GM23338 (cell line): ENCODE measurements around the gene TTC13. TPM values are rescaled to one million over a fixed set of nuclear protein-coding genes. Genes with fewer than 3 reads are reported as not detected.

ENCODE experiments used
- ATAC-seq: fragments of 200-7000 bp; cut with Tn5 transposase; 3 replicates; pipeline ENCODE4 v1.9.1; 2020
- DNase-seq: peaks from one replicate; pipeline ENCODE4 v3.0.0-alpha.2; 2015; ENCODE audit warnings: low spot score
- H2AFZ ChIP-seq: fragments of 200-600 bp; sonication (generic); 2 replicates; pipeline ENCODE4 v1.8.0; 2016; ENCODE audit warnings: antibody characterized with exemption, mild to moderate bottlenecking, moderate library complexity
- H3F3A ChIP-seq: fragments of 200-600 bp; sonication (generic); replicated peaks from 2 replicates; pipeline ENCODE4 v1.8.0; 2017; ENCODE audit warnings: antibody characterized with exemption, mixed run types, low read depth
- H3K27ac ChIP-seq: fragments of 200-600 bp; sonication (generic); 2 replicates; pipeline ENCODE4 v1.6.1; 2016; ENCODE audit warnings: low read depth
- H3K27me3 ChIP-seq: fragments of 200-600 bp; sonication (generic); 2 replicates; pipeline ENCODE4 v1.8.0; 2016; ENCODE audit warnings: mild to moderate bottlenecking, mixed run types, moderate library complexity; ENCODE audit not compliant: insufficient read depth
- H3K36me3 ChIP-seq: fragments of 200-600 bp; sonication (generic); 2 replicates; pipeline ENCODE4 v1.8.0; 2016; ENCODE audit warnings: mild to moderate bottlenecking; ENCODE audit not compliant: insufficient read depth
- H3K4me1 ChIP-seq: fragments of 200-600 bp; sonication (generic); 2 replicates; pipeline ENCODE4 v1.8.0; 2016; ENCODE audit warnings: mild to moderate bottlenecking, moderate library complexity; ENCODE audit not compliant: insufficient read depth
- H3K4me2 ChIP-seq: fragments of 200-600 bp; sonication (generic); 2 replicates; pipeline ENCODE4 v1.7.1; 2017; ENCODE audit warnings: mixed run types
- H3K4me3 ChIP-seq: fragments of 200-600 bp; sonication (generic); 2 replicates; pipeline ENCODE4 v1.6.1; 2016; ENCODE audit warnings: mixed run types
- H3K79me2 ChIP-seq: fragments of 200-600 bp; sonication (generic); replicated peaks from 2 replicates; pipeline ENCODE4 v1.8.0; 2017; ENCODE audit warnings: mild to moderate bottlenecking; ENCODE audit not compliant: insufficient read depth
- H3K9me2 ChIP-seq: fragments of 200-600 bp; sonication (generic); 2 replicates; pipeline ENCODE4 v1.8.0; 2017; ENCODE audit not compliant: insufficient read depth
- H4K20me1 ChIP-seq: fragments of 200-600 bp; sonication (generic); replicated peaks from 2 replicates; pipeline ENCODE4 v1.8.0; 2017; ENCODE audit warnings: mild to moderate bottlenecking; ENCODE audit not compliant: insufficient read depth
- H3K27ac Mint-ChIP-seq: 2 replicates; pipeline ENCODE4 v1.8.0; 2020; ENCODE audit warnings: inconsistent platforms, mild to moderate bottlenecking, moderate library complexity, mixed read lengths
- H3K27me3 Mint-ChIP-seq: 3 replicates; pipeline ENCODE4 v1.8.0; 2022; ENCODE audit warnings: low read depth, mild to moderate bottlenecking, moderate library complexity, mixed read lengths, inconsistent platforms; ENCODE audit not compliant: insufficient read depth, poor library complexity
- H3K36me3 Mint-ChIP-seq: 3 replicates; pipeline ENCODE4 v1.8.0; 2021; ENCODE audit warnings: low read depth, mild to moderate bottlenecking, inconsistent platforms, moderate library complexity, mixed read lengths
- H3K4me1 Mint-ChIP-seq: 3 replicates; pipeline ENCODE4 v1.8.0; 2020; ENCODE audit warnings: mild to moderate bottlenecking, inconsistent platforms, mixed read lengths
- H3K4me3 Mint-ChIP-seq: 3 replicates; pipeline ENCODE4 v1.8.0; 2021; ENCODE audit warnings: moderate library complexity, mild to moderate bottlenecking, inconsistent platforms, mixed read lengths
- H3K9me3 Mint-ChIP-seq: 3 replicates; pipeline ENCODE4 v1.8.0; 2020; ENCODE audit warnings: moderate library complexity, mild to moderate bottlenecking, inconsistent platforms, mixed read lengths
- CREB1 ChIP-seq: fragments of 250-450 bp; sonication (Bioruptor Pico); IDR thresholded peaks from 2 replicates; pipeline ENCODE4 v1.5.0; 2020; ENCODE audit warnings: low read depth, mild to moderate bottlenecking, moderate library complexity
- EZH2 ChIP-seq: fragments of 200-600 bp; sonication (generic); IDR thresholded peaks from one replicate; pipeline ENCODE4 v1.8.0; 2017; ENCODE audit warnings: antibody characterized with exemption, mild to moderate bottlenecking, low read depth; ENCODE audit not compliant: unreplicated experiment
- EZH2phosphoT487 ChIP-seq: fragments of 200-600 bp; sonication (generic); IDR thresholded peaks from one replicate; pipeline ENCODE4 v1.8.1; 2018; ENCODE audit warnings: antibody characterized with exemption; ENCODE audit not compliant: unreplicated experiment
- JUNB ChIP-seq: IDR thresholded peaks from one replicate; pipeline ENCODE4 v1.6.1; 2016; ENCODE audit warnings: antibody characterized with exemption; ENCODE audit not compliant: unreplicated experiment
- NANOG ChIP-seq: IDR thresholded peaks from 2 replicates; pipeline ENCODE4 v1.6.1; 2016; ENCODE audit warnings: antibody characterized with exemption, borderline replicate concordance
- POLR2AphosphoS5 ChIP-seq: IDR thresholded peaks from 2 replicates; pipeline ENCODE4 v1.6.1; 2016; ENCODE audit warnings: antibody characterized with exemption, low read depth
- STAT1 ChIP-seq: IDR thresholded peaks from one replicate; pipeline ENCODE4 v1.6.1; 2016; ENCODE audit warnings: antibody characterized with exemption; ENCODE audit not compliant: unreplicated experiment
- ZNF114 ChIP-seq: fragments of 250-450 bp; sonication (Bioruptor Pico); IDR thresholded peaks from 2 replicates; pipeline ENCODE4 v1.5.0; 2020; ENCODE audit warnings: mild to moderate bottlenecking, moderate library complexity
- ZNF331 ChIP-seq: fragments of 250-450 bp; sonication (Bioruptor Pico); IDR thresholded peaks from 2 replicates; pipeline ENCODE4 v1.5.0; 2020; ENCODE audit warnings: low read depth, mild to moderate bottlenecking, moderate library complexity
- ZNF462 ChIP-seq: fragments of 250-450 bp; sonication (Bioruptor Pico); IDR thresholded peaks from 2 replicates; pipeline ENCODE4 v1.5.0; 2020; ENCODE audit warnings: mild to moderate bottlenecking, moderate library complexity
- polyA plus RNA-seq: library from polyadenylated mRNA; unstranded; fragments of >200 nt; fragmentation: Nextera tagmentation; extraction: Ambion mirVana; gene quantifications from 2 replicates; pipeline ENCODE4 v1.2.1, GENCODE V29; 2016
- total RNA-seq: library from RNA; depleted of rRNA; stranded (reverse); fragments of >200 nt; shearing (Covaris generic); gene quantifications from 2 replicates; pipeline ENCODE4 v1.2.3, GENCODE V29; 2014
- TF ChIP-seq, protein P1 (sequence below): IDR thresholded peaks from 2 replicates; pipeline ENCODE4 v1.6.1; 2016; ENCODE audit warnings: antibody characterized with exemption
- TF ChIP-seq, protein P2 (sequence below): IDR thresholded peaks from one replicate; pipeline ENCODE4 v1.6.1; 2018; ENCODE audit warnings: antibody characterized with exemption; ENCODE audit not compliant: unreplicated experiment
- TF ChIP-seq, protein P3 (sequence below), 2 experiments: fragments of 200-600 bp in 1 of 2; sonication (generic) in 1 of 2; conservative IDR thresholded peaks; 2 replicates each; pipeline versions ENCODE4 v1.5.1 to v1.6.1; 2016 to 2017; ENCODE audit warnings: antibody characterized with exemption in 2 of 2, low read depth in 2 of 2, mild to moderate bottlenecking in 2 of 2, moderate library complexity in 1 of 2

TTC13 gene
- total and polyA plus RNA-seq, 2 experiments from 2014 or later, result 3.8 to 9.4 TPM

DNA sequence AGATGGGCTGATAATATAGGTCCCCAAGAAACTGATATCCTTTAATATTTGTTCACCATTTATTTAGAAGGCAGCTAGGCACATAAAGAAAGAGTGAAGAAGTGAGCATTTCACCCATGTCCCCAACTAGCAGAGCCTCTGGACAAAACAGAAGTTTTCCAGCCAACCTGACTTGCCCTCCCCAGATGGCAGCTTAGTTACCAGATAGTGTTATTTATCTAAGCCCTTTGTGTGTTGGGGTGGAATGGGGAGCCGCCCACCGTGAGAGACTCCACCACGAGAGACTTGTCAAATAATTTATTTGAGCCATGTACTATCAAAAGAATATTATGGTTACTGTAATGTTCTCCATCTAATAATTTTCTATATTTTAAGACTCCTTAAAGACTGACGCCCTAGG lies 55.5 kb downstream of the TTC13 start:
- Histone ChIP-seq H3K79me2 (no peaks in the 10 kb centered on the region), H2AFZ (no peak overlapping the region), H3K4me1 (no peaks in the 10 kb centered on the region), H3K4me3 (no peak overlapping the region), H3K27me3 (no peaks in the 10 kb centered on the region), H4K20me1 (no peaks in the 10 kb centered on the region), H3K9me2 (no peaks in the 10 kb centered on the region), H3K27ac (no peak overlapping the region), H3F3A (no peaks in the 10 kb centered on the region), H3K4me2 (no peak overlapping the region), H3K36me3 (no peaks in the 10 kb centered on the region)
- no peak for TF ChIP-seq EZH2
- no peak for TF ChIP-seq CREB1 (CRISPR knock-in tag)
- TF ChIP-seq NANOG, result no peak
- TF ChIP-seq STAT1, result no peak
- TF ChIP-seq EZH2phosphoT487, result no peak
- TF ChIP-seq POLR2AphosphoS5, result no peak
- TF ChIP-seq, protein P1, sequence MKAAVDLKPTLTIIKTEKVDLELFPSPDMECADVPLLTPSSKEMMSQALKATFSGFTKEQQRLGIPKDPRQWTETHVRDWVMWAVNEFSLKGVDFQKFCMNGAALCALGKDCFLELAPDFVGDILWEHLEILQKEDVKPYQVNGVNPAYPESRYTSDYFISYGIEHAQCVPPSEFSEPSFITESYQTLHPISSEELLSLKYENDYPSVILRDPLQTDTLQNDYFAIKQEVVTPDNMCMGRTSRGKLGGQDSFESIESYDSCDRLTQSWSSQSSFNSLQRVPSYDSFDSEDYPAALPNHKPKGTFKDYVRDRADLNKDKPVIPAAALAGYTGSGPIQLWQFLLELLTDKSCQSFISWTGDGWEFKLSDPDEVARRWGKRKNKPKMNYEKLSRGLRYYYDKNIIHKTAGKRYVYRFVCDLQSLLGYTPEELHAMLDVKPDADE, result no peak
- TF ChIP-seq, protein P2, sequence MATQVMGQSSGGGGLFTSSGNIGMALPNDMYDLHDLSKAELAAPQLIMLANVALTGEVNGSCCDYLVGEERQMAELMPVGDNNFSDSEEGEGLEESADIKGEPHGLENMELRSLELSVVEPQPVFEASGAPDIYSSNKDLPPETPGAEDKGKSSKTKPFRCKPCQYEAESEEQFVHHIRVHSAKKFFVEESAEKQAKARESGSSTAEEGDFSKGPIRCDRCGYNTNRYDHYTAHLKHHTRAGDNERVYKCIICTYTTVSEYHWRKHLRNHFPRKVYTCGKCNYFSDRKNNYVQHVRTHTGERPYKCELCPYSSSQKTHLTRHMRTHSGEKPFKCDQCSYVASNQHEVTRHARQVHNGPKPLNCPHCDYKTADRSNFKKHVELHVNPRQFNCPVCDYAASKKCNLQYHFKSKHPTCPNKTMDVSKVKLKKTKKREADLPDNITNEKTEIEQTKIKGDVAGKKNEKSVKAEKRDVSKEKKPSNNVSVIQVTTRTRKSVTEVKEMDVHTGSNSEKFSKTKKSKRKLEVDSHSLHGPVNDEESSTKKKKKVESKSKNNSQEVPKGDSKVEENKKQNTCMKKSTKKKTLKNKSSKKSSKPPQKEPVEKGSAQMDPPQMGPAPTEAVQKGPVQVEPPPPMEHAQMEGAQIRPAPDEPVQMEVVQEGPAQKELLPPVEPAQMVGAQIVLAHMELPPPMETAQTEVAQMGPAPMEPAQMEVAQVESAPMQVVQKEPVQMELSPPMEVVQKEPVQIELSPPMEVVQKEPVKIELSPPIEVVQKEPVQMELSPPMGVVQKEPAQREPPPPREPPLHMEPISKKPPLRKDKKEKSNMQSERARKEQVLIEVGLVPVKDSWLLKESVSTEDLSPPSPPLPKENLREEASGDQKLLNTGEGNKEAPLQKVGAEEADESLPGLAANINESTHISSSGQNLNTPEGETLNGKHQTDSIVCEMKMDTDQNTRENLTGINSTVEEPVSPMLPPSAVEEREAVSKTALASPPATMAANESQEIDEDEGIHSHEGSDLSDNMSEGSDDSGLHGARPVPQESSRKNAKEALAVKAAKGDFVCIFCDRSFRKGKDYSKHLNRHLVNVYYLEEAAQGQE, result no peak
- no peak for TF ChIP-seq ZNF331 (CRISPR knock-in tag)
- TF ChIP-seq ZNF462 (CRISPR knock-in tag), result no peak
- TF ChIP-seq, protein P3, sequence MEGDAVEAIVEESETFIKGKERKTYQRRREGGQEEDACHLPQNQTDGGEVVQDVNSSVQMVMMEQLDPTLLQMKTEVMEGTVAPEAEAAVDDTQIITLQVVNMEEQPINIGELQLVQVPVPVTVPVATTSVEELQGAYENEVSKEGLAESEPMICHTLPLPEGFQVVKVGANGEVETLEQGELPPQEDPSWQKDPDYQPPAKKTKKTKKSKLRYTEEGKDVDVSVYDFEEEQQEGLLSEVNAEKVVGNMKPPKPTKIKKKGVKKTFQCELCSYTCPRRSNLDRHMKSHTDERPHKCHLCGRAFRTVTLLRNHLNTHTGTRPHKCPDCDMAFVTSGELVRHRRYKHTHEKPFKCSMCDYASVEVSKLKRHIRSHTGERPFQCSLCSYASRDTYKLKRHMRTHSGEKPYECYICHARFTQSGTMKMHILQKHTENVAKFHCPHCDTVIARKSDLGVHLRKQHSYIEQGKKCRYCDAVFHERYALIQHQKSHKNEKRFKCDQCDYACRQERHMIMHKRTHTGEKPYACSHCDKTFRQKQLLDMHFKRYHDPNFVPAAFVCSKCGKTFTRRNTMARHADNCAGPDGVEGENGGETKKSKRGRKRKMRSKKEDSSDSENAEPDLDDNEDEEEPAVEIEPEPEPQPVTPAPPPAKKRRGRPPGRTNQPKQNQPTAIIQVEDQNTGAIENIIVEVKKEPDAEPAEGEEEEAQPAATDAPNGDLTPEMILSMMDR (conservative IDR thresholded peaks at IDR 0.05; ENCODE audit: low read depth in 2 of 2), result no peak
- TF ChIP-seq ZNF114 (CRISPR knock-in tag), result no peak
- no peak for TF ChIP-seq JUNB
- peaks cover 3% of the 10 kb centered on the region; the same call in 1 of the 3 replicates for H3K36me3 Mint-ChIP-seq
- H3K27ac Mint-ChIP-seq, result no peak overlapping the region
- H3K4me1 Mint-ChIP-seq, result no peaks in the 10 kb centered on the region
- DNase-seq (no peak), ATAC-seq (no peak)
- H3K27me3 Mint-ChIP-seq, result no peaks in the 10 kb centered on the region
- no peak overlapping the region for H3K4me3 Mint-ChIP-seq
- H3K9me3 Mint-ChIP-seq, result no peaks in the 10 kb centered on the region
